Smooth muscle cell (in vitro differentiated cells): ENCODE results near the gene GPC6. TPM values are rescaled to one million over a fixed set of nuclear protein-coding genes. Genes with fewer than 3 reads are reported as not detected.

Experiments used
- DNase-seq: peaks from one replicate; lab custom pipeline; 2025; ENCODE audit not compliant: unreplicated experiment; lab: John Stamatoyannopoulos, UW
- H2AFZ ChIP-seq: fragments of 200-600 bp; sonication (generic); 2 replicates; pipeline ENCODE4 v1.6.0; 2016; ENCODE audit warnings: antibody characterized with exemption, low read depth, mild to moderate bottlenecking
- H3F3A ChIP-seq: fragments of 200-600 bp; sonication (generic); 2 replicates; pipeline ENCODE4 v1.6.0; 2017; ENCODE audit warnings: antibody characterized with exemption, low read depth
- H3K27ac ChIP-seq: fragments of 200-600 bp; sonication (generic); 2 replicates; pipeline ENCODE4 v1.5.1; 2016; ENCODE audit warnings: low read depth, mild to moderate bottlenecking
- H3K27me3 ChIP-seq: fragments of 200-600 bp; sonication (generic); 2 replicates; pipeline ENCODE4 v1.6.1; 2016; ENCODE audit warnings: low read depth, mild to moderate bottlenecking
- H3K36me3 ChIP-seq: fragments of 200-600 bp; sonication (generic); 2 replicates; pipeline ENCODE4 v1.5.1; 2016; ENCODE audit warnings: low read depth
- H3K4me1 ChIP-seq: fragments of 200-600 bp; sonication (generic); 2 replicates; pipeline ENCODE4 v1.5.1; 2016; ENCODE audit warnings: low read depth
- H3K4me2 ChIP-seq: fragments of 200-600 bp; sonication (generic); 2 replicates; pipeline ENCODE4 v1.6.0; 2016; ENCODE audit warnings: mild to moderate bottlenecking
- H3K4me3 ChIP-seq: fragments of 200-600 bp; sonication (generic); 2 replicates; pipeline ENCODE4 v1.5.1; 2016; ENCODE audit warnings: mild to moderate bottlenecking
- H3K79me2 ChIP-seq: fragments of 200-600 bp; sonication (generic); 2 replicates; pipeline ENCODE4 v1.6.0; 2016; ENCODE audit warnings: low read depth, mild to moderate bottlenecking
- H3K9ac ChIP-seq: fragments of 200-600 bp; sonication (generic); 2 replicates; pipeline ENCODE4 v1.6.0; 2016; ENCODE audit warnings: low read depth
- H3K9me3 ChIP-seq: fragments of 200-600 bp; sonication (generic); replicated peaks from 2 replicates; pipeline ENCODE4 v1.5.1; 2016; ENCODE audit warnings: low read depth
- H4K20me1 ChIP-seq: fragments of 200-600 bp; sonication (generic); 2 replicates; pipeline ENCODE4 v1.6.0; 2016; ENCODE audit warnings: low read depth
- CTCF ChIP-seq: fragments of 200-600 bp; sonication (generic); IDR thresholded peaks from 2 replicates; pipeline ENCODE4 v1.5.1; 2017; ENCODE audit warnings: borderline replicate concordance, mild to moderate bottlenecking, antibody characterized with exemption; ENCODE audit not compliant: insufficient read depth, poor library complexity, severe bottlenecking
- WGBS: methylation state at CpG from one replicate; pipeline ENCODE4 v1.1.7; 2016; ENCODE audit warnings: low lambda C conversion rate; 5-methylcytosine and 5-hydroxymethylcytosine counted together
- polyA plus RNA-seq: library from polyadenylated mRNA; unstranded; fragments of >200 nt; fragmentation: Nextera tagmentation; extraction: Ambion mirVana; gene quantifications from 2 replicates; pipeline ENCODE4 v1.2.1, GENCODE V29; 2016
- total RNA-seq: library from RNA; depleted of rRNA; stranded (reverse); fragments of >200 nt; gene quantifications from 2 replicates; pipeline ENCODE4 v1.2.3, GENCODE V29; 2014

GPC6 gene
- total and polyA plus RNA-seq, 2 experiments from 2014 or later: 19.7 to 68.5 TPM

GRCh38 chr13:94009701-94010100, 783.1 kb downstream of the GPC6 start:
- Histone ChIP-seq H3K4me1 (no peaks in the 10 kb centered on the region), H3K36me3 (no peaks in the 10 kb centered on the region), H3K9me3 (no peaks in the 10 kb centered on the region), H3K4me2 (peak overlapping the region; percentile 39), H3K9ac (no peak overlapping the region), H3F3A (no peaks in the 10 kb centered on the region), H3K79me2 (no peaks in the 10 kb centered on the region), H2AFZ (no peak overlapping the region), H4K20me1 (no peaks in the 10 kb centered on the region), H3K4me3 (no peak overlapping the region), H3K27me3 (no peaks in the 10 kb centered on the region), H3K27ac (peak overlapping the region; percentile 50)
- 77% methylated on average over 4 of the region's 4 CpGs for WGBS
- DNase-seq: no peak
- TF ChIP-seq CTCF: no peak

- TF ChIP-seq CTCF: no peak
- no peak overlapping the region for H3K27ac ChIP-seq
- 82% methylated on average over 2 of the region's 2 CpGs for WGBS
Observed at GRCh38 chr13:94014461-94014860, 787.9 kb downstream of the GPC6 start.

GRCh38 chr13:94020426-94020825, 793.8 kb downstream of the GPC6 start:
- Histone ChIP-seq H2AFZ (peak overlapping the region; percentile 64), H3K4me2 (peak overlapping the region; percentile 78), H4K20me1 (no peaks in the 10 kb centered on the region), H3K4me1 (peaks cover 6% of the 10 kb centered on the region), H3K9me3 (no peaks in the 10 kb centered on the region), H3K36me3 (no peaks in the 10 kb centered on the region), H3K27me3 (no peaks in the 10 kb centered on the region), H3K27ac (peak overlapping the region; percentile 78), H3K79me2 (no peaks in the 10 kb centered on the region), H3K4me3 (peak overlapping the region; percentile 15), H3F3A (no peaks in the 10 kb centered on the region), H3K9ac (peak overlapping the region; percentile 49)
- 14% methylated on average over 2 of the region's 2 CpGs for WGBS
- TF ChIP-seq CTCF: no peak
- no peak for DNase-seq

More at GRCh38 chr13:94014461-94014860, 787.9 kb downstream of the GPC6 start:
- Histone ChIP-seq H3K27me3 (no peaks in the 10 kb centered on the region), H3F3A (no peaks in the 10 kb centered on the region), H2AFZ (no peak overlapping the region), H3K9ac (no peak overlapping the region), H3K36me3 (no peaks in the 10 kb centered on the region), H3K79me2 (no peaks in the 10 kb centered on the region), H3K4me2 (no peak overlapping the region), H4K20me1 (no peaks in the 10 kb centered on the region), H3K9me3 (no peaks in the 10 kb centered on the region), H3K4me3 (no peak overlapping the region), H3K4me1 (peaks cover 1% of the 10 kb centered on the region)
- DNase-seq: no peak

- Histone ChIP-seq H3K4me3 (peak overlapping the region; percentile 15), H3K9ac (no peak overlapping the region), H3K27me3 (no peaks in the 10 kb centered on the region), H3K4me1 (peaks cover 6% of the 10 kb centered on the region), H3K9me3 (no peaks in the 10 kb centered on the region), H3K79me2 (no peaks in the 10 kb centered on the region), H3K27ac (peak overlapping the region; percentile 78), H3K4me2 (peak overlapping the region; percentile 78), H4K20me1 (no peaks in the 10 kb centered on the region), H3F3A (no peaks in the 10 kb centered on the region), H3K36me3 (no peaks in the 10 kb centered on the region), H2AFZ (no peak overlapping the region)
- no peak for TF ChIP-seq CTCF
- DNase-seq: no peak
Observed at GRCh38 chr13:94020833-94021232, 794.2 kb downstream of the GPC6 start.
